A673 (cell line): Measurements from ENCODE around the gene ISCU. TPM values are rescaled to one million over a fixed set of nuclear protein-coding genes. Genes with fewer than 3 reads are reported as not detected.

Experiments
- BruUV-seq: library from RNA; stranded (reverse); fragments of 400-500 nt; replicated peaks from 2 replicates; lab custom pipeline; 2021; lab: Mats Ljungman, UMichigan
- CTCF ChIA-PET: fragments of 300-600 bp; sonication (Branson Sonifier 250); formaldehyde crosslinking; loops from one replicate; lab custom pipeline; 2022; ENCODE audit warnings: antibody characterized with exemption; lab: Charles Lee
- POLR2A ChIA-PET: fragments of 300-600 bp; sonication (Branson Sonifier 250); formaldehyde crosslinking; loops from one replicate; lab custom pipeline; 2022; ENCODE audit warnings: antibody characterized with exemption; ENCODE audit not compliant: low non-redundant PET; lab: Charles Lee
- DNase-seq: peaks from one replicate; pipeline ENCODE4 v3.0.0-alpha.2; 2015; ENCODE audit warnings: low spot score
- H3K27ac ChIP-seq: fragments of 200-600 bp; sonication (generic); 2 replicates; pipeline ENCODE4 v1.5.1; 2016; ENCODE audit warnings: mixed run types, low read depth, mild to moderate bottlenecking, mixed read lengths, antibody characterized with exemption, low read length; ENCODE audit not compliant: poor library complexity, severe bottlenecking
- H3K27me3 ChIP-seq: fragments of 200-600 bp; sonication (generic); replicated peaks from 2 replicates; pipeline ENCODE4 v1.6.1; 2017; ENCODE audit warnings: mixed run types, low read depth, mild to moderate bottlenecking, mixed read lengths, antibody characterized with exemption, low read length; ENCODE audit not compliant: insufficient read depth, poor library complexity
- H3K36me3 ChIP-seq: fragments of 200-600 bp; sonication (generic); 2 replicates; pipeline ENCODE4 v1.6.1; 2016; ENCODE audit warnings: mixed run types, mild to moderate bottlenecking, mixed read lengths, antibody characterized with exemption, low read length; ENCODE audit not compliant: insufficient read depth, poor library complexity, severe bottlenecking
- H3K4me1 ChIP-seq: fragments of 200-600 bp; sonication (generic); 2 replicates; pipeline ENCODE4 v1.6.1; 2017; ENCODE audit warnings: mixed run types, mild to moderate bottlenecking, mixed read lengths, antibody characterized with exemption, low read length; ENCODE audit not compliant: insufficient read depth, poor library complexity, severe bottlenecking
- H3K4me3 ChIP-seq: fragments of 200-600 bp; sonication (generic); 2 replicates; pipeline ENCODE4 v1.5.1; 2016; ENCODE audit warnings: low read depth, mixed run types, mild to moderate bottlenecking, mixed read lengths, low read length; ENCODE audit not compliant: poor library complexity, severe bottlenecking
- H3K9me3 ChIP-seq: fragments of 200-600 bp; sonication (generic); 2 replicates; pipeline ENCODE4 v1.6.1; 2016; ENCODE audit warnings: mixed run types, low read depth, mild to moderate bottlenecking, mixed read lengths, antibody characterized with exemption, low read length; ENCODE audit not compliant: poor library complexity, severe bottlenecking
- EZH2 ChIP-seq: fragments of 200-600 bp; sonication (generic); IDR thresholded peaks from 2 replicates; pipeline ENCODE4 v1.6.1; 2017; ENCODE audit warnings: borderline replicate concordance, low read depth, mild to moderate bottlenecking, mixed read lengths, antibody characterized with exemption, low read length; ENCODE audit not compliant: poor library complexity, severe bottlenecking
- intact Hi-C: fragments of 100-400 bp; cut with micrococcal nuclease; formaldehyde crosslinking; loops from one replicate; pipeline ENCODE4 v1.10.0; 2022; ENCODE audit not compliant: unreplicated experiment
- total RNA-seq: library from RNA; stranded (reverse); gene quantifications from 2 replicates; pipeline ENCODE4 v1.2.3, GENCODE V29; 2021
- TF ChIP-seq, protein P1 (sequence below): fragments of 300-800, 200-600 bp; sonication (generic); conservative IDR thresholded peaks from 2 replicates; pipeline ENCODE4 v1.5.1; 2017; ENCODE audit warnings: low read depth, mild to moderate bottlenecking, antibody characterized with exemption, low read length, moderate library complexity, mixed read lengths

The ISCU gene
- total RNA-seq, 1 experiment from 2014 or later = 73.4 TPM

DNA sequence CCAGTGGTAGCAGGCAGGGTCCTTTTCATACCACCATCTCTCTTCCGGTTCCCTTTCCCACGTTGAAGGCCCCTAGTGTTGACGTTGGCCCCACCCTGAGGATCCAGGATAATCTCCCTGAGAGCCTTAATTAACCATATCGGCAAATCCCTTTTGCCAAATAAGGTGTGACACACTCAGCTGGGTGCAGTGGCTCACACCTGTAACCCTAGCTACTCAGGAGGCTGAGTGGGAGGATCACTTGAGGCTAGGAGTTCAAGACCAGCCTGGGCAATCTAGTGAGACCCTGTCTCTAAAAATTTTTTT, 38.3 kb downstream of the ISCU start:
- no peaks in the 10 kb centered on the region for H3K27me3 ChIP-seq
- no peak for DNase-seq
- H3K9me3 ChIP-seq = no peaks in the 10 kb centered on the region
- ChIA-PET POLR2A (interaction anchor here (0.6 to 0.7 kb wide), 2 partner anchors 31 to 1352 kb away, joined by 3 to 4 read pairs; no protein-coding TSS in a partner anchor), CTCF (no interaction called here)
- H3K27ac ChIP-seq = no peak overlapping the region
- H3K4me1 ChIP-seq = no peaks in the 10 kb centered on the region
- H3K36me3 ChIP-seq = no peaks in the 10 kb centered on the region
- no TSS peak for BruUV-seq
- intact Hi-C loops = no loop called here
- no peak for TF ChIP-seq EZH2
- TF ChIP-seq, protein P1, sequence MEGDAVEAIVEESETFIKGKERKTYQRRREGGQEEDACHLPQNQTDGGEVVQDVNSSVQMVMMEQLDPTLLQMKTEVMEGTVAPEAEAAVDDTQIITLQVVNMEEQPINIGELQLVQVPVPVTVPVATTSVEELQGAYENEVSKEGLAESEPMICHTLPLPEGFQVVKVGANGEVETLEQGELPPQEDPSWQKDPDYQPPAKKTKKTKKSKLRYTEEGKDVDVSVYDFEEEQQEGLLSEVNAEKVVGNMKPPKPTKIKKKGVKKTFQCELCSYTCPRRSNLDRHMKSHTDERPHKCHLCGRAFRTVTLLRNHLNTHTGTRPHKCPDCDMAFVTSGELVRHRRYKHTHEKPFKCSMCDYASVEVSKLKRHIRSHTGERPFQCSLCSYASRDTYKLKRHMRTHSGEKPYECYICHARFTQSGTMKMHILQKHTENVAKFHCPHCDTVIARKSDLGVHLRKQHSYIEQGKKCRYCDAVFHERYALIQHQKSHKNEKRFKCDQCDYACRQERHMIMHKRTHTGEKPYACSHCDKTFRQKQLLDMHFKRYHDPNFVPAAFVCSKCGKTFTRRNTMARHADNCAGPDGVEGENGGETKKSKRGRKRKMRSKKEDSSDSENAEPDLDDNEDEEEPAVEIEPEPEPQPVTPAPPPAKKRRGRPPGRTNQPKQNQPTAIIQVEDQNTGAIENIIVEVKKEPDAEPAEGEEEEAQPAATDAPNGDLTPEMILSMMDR = no peak
- no peak overlapping the region for H3K4me3 ChIP-seq

DNA sequence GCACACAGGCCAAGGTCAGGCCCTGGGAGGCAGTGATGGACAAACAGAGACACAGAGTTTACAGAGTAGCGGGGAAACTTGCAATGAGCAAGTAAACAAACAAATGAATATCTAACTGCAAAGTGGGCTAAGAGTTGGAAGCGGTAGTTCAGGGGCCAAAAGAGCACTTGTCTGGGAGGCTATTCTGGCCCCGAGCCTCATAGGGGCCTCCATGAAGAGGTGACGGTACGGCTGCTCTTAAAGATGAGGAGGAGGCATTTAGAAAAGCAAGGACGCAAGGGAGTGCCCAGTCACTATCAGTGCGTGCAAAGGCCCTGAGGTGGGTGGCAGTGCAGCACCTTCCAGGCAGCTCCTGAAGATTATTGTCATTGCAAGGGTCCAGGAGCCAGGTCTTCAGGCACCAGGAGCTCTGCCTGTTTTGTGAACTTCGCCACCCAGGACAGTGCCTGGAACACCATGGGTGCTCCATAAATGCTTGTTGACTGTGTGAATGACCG, 39.9 kb downstream of the ISCU start:
- no peaks in the 10 kb centered on the region for H3K36me3 ChIP-seq
- no peak overlapping the region for H3K27ac ChIP-seq
- BruUV-seq = no TSS peak
- CTCF ChIA-PET = no interaction called here
- no peaks in the 10 kb centered on the region for H3K27me3 ChIP-seq
- intact Hi-C loops = no loop called here
- TF ChIP-seq, protein P1 = no peak
- no peak for TF ChIP-seq EZH2
- H3K9me3 ChIP-seq = no peaks in the 10 kb centered on the region
- DNase-seq = no peak
- H3K4me1 ChIP-seq = no peaks in the 10 kb centered on the region
- H3K4me3 ChIP-seq = no peak overlapping the region
- POLR2A ChIA-PET = no interaction called here

DNA sequence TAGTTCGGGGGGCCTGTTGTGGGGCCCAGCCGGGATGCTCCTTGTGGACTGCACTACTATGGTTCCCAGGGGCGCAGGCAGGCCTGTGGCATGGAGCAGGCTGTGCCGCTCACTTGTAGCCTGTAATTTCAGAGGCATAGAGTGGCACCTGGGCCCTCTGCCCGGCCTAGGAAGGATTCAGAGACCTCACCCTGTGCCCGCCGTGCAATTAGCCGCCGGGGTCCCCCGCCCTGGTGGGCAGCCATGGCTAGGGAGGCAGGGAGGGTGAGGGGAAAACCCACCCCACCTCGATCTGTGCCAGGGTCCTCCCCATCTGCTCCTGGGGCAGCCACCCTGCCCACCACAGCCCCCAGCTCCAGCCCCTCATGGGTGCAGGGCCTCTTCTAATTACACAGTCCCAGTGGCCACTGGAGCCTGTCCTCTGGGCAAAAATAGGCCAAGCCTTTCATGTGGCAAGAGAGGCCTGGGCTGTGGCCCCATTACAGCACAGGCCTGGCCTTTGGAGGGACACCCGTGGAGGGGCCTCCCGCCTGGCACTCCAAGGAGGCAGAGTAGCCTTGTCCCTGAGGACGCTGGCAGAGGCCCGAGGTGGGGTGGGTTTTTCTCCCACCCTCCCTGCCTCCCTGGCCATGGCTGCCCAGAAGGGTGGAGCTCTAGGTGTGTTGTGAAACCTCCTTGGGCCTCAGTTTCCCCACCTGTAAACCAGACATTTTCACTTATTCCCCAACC, 40.7 kb downstream of the ISCU start:
- intact Hi-C loops = no loop called here
- TF ChIP-seq, protein P1 = no peak
- no peak for TF ChIP-seq EZH2
- H3K36me3 ChIP-seq = no peaks in the 10 kb centered on the region
- H3K4me1 ChIP-seq = no peaks in the 10 kb centered on the region
- ChIA-PET POLR2A (no interaction called here), CTCF (no interaction called here)
- H3K9me3 ChIP-seq = no peaks in the 10 kb centered on the region
- DNase-seq = no peak
- no TSS peak for BruUV-seq
- no peaks in the 10 kb centered on the region for H3K27me3 ChIP-seq
- H3K4me3 ChIP-seq = no peak overlapping the region
- no peak overlapping the region for H3K27ac ChIP-seq
